ENCODE measurements around the gene IL10RA. TPM values are rescaled to one million over a fixed set of nuclear protein-coding genes. Genes with fewer than 3 reads are reported as not detected.
"Not testable (repeated sequence)": the region's sequence is repeated elsewhere in the genome, so short reads cannot be mapped to it uniquely, and the experiment has no call there.

IL10RA gene
- total RNA-seq, 3 donors from 2014 or later, result 9.8 to 47.5 (median 13.3) TPM

DNA sequence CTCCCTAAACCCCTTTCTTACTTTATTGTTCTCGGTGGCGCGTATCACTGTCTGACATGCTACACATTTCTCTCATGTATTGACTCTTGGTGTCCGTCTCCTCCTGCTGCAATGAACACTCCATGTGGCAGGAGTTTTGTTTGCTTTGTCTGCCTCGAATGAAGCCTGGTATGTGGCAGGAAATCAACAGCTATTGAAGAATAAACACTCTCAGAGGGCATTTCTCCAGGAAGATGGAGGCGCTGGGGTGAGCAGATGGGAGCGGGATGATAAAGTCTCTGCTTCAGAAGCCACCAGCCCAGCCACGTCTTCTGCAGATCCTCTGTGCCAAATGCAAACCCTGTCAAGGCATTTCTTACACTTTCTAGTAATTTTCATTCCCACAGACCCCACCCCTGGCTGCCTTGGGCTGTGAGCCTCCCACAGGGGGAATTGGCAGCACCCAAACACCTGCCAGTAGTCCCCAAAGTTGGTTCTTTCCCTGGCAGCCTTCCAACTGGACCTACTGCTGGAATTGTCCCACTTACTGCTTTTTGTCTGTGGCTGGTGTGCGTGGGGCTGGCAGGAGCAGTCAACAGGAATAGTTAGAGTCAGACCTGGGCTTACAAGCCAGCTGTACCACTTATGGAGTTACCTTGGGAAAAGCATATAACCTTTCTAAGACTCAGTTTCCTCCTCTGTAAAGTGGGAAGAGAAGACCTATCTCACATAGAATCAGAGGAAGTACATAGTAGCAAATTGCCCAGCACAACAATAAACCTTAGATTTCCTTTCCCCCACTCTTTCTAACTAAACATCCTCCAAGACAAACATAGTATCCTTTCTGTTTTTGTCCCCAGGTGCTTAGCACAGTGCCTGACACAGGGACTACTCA is 13.3 kb upstream of the IL10RA start:
- Histone ChIP-seq H3K9me3 (no peaks in the 10 kb centered on the region), H3K27me3 (no peaks in the 10 kb centered on the region), H3K27ac (no peak overlapping the region), H3K4me3 (no peak overlapping the region), H3K36me3 (no peaks in the 10 kb centered on the region), H3K4me1 (no peaks in the 10 kb centered on the region)
- intact Hi-C loops (cut with DNase I; ENCODE audit: low total_unique reads), result no loop called here
- TF ChIP-seq POLR2AphosphoS5 (IDR thresholded peaks at IDR 0.05), result no peak
- TF ChIP-seq POLR2A (IDR thresholded peaks at IDR 0.05), result no peak
- TF ChIP-seq, protein P1, sequence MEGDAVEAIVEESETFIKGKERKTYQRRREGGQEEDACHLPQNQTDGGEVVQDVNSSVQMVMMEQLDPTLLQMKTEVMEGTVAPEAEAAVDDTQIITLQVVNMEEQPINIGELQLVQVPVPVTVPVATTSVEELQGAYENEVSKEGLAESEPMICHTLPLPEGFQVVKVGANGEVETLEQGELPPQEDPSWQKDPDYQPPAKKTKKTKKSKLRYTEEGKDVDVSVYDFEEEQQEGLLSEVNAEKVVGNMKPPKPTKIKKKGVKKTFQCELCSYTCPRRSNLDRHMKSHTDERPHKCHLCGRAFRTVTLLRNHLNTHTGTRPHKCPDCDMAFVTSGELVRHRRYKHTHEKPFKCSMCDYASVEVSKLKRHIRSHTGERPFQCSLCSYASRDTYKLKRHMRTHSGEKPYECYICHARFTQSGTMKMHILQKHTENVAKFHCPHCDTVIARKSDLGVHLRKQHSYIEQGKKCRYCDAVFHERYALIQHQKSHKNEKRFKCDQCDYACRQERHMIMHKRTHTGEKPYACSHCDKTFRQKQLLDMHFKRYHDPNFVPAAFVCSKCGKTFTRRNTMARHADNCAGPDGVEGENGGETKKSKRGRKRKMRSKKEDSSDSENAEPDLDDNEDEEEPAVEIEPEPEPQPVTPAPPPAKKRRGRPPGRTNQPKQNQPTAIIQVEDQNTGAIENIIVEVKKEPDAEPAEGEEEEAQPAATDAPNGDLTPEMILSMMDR (IDR thresholded peaks at IDR 0.05), result no peak
- no peak for DNase-seq (ENCODE audit: low spot score in 2 of 2)

DNA sequence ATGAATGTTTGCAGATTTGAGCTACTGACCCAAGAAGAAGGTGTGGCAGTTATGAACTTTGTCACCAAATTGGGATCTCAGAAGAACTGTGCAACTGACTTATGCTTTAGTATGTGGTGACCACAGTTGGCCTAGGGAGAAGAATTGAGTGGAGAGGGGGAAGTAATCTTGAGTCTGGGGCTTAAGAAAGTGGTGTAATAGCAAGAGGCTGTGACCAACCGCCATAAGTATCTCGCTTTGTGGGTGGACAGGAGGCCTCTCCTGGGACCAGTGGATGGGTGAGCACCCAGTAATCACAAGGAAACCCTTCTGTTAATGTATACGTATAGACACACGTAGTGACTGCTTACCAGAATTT is 12.7 kb upstream of the IL10RA start:
- Histone ChIP-seq H3K27ac (no peak overlapping the region), H3K36me3 (no peaks in the 10 kb centered on the region), H3K27me3 (no peaks in the 10 kb centered on the region), H3K4me3 (no peak overlapping the region), H3K9me3 (no peaks in the 10 kb centered on the region), H3K4me1 (no peaks in the 10 kb centered on the region)
- intact Hi-C loops (cut with DNase I; ENCODE audit: low total_unique reads), result no loop called here
- DNase-seq (ENCODE audit: low spot score in 2 of 2), result no peak
- TF ChIP-seq, protein P1 (IDR thresholded peaks at IDR 0.05), result no peak
- no peak for TF ChIP-seq POLR2AphosphoS5 (IDR thresholded peaks at IDR 0.05)
- TF ChIP-seq POLR2A (IDR thresholded peaks at IDR 0.05), result no peak

DNA sequence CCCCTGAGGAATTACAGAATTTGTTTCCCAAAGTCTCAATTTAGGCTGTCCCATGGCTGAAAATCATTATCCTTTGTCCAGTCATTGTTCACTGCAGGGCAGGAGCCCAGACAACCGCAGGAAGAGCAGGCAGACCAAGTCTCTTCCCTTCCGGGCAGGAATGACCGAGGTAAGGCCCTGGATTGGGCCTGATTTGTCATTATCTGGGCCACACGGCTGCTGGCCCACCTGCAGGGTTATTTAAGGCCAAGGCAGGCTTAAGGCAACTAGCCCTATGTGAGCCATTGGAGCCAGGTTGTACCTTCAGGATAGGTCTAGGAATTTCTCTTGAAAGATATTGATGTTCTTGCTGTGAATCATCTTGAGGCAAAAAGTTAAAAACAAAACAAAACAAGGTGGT is 9.7 kb upstream of the IL10RA start:
- intact Hi-C loops (cut with DNase I; ENCODE audit: low total_unique reads), result no loop called here
- no peak overlapping the region for H3K27ac ChIP-seq
- no peak for DNase-seq (ENCODE audit: low spot score in 2 of 2)
- H3K36me3 ChIP-seq, result no peaks in the 10 kb centered on the region
- no peaks in the 10 kb centered on the region for H3K27me3 ChIP-seq
- TF ChIP-seq, protein P1 (IDR thresholded peaks at IDR 0.05), result no peak
- no peak for TF ChIP-seq POLR2AphosphoS5 (IDR thresholded peaks at IDR 0.05)
- no peaks in the 10 kb centered on the region for H3K9me3 ChIP-seq
- H3K4me1 ChIP-seq, result no peaks in the 10 kb centered on the region
- no peak overlapping the region for H3K4me3 ChIP-seq

DNA sequence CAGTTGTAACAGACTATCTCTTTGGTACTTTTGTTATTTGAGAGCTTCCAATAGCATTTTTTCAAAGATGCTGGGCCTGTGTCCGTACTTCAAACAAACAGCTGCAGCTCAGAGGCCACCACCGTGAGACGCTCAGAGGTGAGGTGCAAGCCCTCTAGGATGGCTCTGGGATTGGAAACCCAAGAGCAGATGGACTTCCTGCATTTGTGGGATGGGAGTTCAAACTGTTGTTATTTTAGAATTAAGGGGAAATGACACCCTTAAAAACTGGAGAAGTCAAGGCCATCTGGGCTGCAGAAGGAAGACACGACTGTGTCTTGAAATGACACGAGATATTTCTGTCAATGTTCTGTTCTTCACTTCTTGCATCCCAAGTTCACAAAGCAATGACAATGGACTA is 9.2 kb upstream of the IL10RA start:
- intact Hi-C loops (cut with DNase I; ENCODE audit: low total_unique reads), result no loop called here
- DNase-seq (ENCODE audit: low spot score in 2 of 2), result no peak
- H3K4me3 ChIP-seq, result no peak overlapping the region
- TF ChIP-seq POLR2AphosphoS5 (IDR thresholded peaks at IDR 0.05) (no peak), POLR2A (IDR thresholded peaks at IDR 0.05) (no peak)
- TF ChIP-seq, protein P1 (IDR thresholded peaks at IDR 0.05), result no peak
- no peaks in the 10 kb centered on the region for H3K9me3 ChIP-seq
- no peaks in the 10 kb centered on the region for H3K27me3 ChIP-seq
- H3K4me1 ChIP-seq, result no peaks in the 10 kb centered on the region
- H3K36me3 ChIP-seq, result no peaks in the 10 kb centered on the region
- no peak overlapping the region for H3K27ac ChIP-seq

DNA sequence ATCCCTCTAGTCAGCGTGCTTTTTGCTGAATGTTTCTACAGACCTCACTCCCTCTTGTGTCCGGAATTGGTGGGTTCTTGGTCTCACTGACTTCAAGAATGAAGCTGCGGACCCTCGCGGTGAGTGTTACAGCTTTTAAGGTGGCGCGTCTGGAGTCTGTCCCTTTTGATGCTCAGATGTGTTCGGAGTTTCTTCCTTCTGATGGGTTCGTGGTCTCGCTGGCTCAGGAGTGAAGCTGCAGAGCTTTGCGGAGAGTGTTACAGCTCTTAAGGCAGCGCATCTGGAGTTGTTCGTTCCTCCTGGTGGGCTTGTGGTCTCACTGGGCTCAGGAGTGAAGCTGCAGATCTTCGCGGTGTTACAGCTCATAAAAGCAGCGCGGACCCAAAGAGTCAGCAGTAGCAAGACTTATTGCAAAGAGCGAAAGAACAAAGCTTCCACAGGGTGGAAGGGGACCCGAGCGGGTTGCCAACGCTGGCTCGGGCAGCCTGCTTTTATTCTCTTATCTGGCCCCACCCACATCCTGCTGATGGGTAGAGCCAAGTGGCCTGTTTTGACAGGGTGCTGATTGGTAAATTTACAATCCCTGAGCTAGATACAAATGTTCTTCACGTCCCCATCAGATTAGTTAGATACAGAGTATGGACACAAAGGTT is 8.5 kb upstream of the IL10RA start:
- H3K4me3 ChIP-seq; DNase-seq (ENCODE audit: low spot score in 2 of 2); H3K36me3 ChIP-seq; intact Hi-C loops (cut with DNase I; ENCODE audit: low total_unique reads); H3K27me3 ChIP-seq; H3K4me1 ChIP-seq; H3K27ac ChIP-seq; H3K9me3 ChIP-seq: not testable (repeated sequence)

DNA sequence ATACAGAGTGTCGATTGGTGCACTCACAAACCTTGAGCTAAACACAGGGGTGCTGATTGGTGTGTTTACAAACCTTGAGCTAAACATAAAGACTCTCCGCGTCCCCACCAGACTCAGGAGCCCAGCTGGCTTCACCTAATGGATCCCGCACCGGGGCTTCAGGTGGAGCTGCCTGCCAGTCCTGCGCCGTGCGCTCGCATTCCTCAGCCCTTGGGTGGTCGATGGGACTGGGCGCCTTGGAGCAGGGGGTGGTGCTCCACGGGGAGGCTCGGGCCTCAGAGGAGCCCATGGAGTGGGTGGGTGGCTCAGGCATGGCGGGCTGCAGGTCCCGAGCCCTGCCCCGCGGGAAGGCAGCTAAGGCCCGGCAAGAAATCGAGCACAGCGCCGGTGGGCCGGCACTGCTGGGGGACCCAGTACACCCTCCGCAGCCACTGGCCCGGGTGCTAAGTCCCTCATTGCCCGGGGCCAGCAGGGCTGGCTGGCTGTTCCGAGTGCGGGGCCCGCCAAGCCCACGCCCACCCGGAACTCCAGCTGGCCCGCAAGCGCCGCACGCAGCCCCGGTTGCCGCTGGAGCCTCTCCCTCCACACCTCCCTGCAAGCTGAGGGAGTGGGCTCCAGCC is 7.8 kb upstream of the IL10RA start:
- intact Hi-C loops (cut with DNase I; ENCODE audit: low total_unique reads); DNase-seq (ENCODE audit: low spot score in 2 of 2); H3K9me3 ChIP-seq; H3K36me3 ChIP-seq; H3K4me3 ChIP-seq; H3K27ac ChIP-seq; H3K27me3 ChIP-seq; H3K4me1 ChIP-seq: not testable (repeated sequence)

Data from breast epithelium (tissue), 4 donors.